Stimulated activated CD4-positive, alpha-beta T cell treated with anti-CD3 and anti-CD28 coated beads, Interleukin-15, amount 100 ng/mL, for 1 hour (primary cell): Measurements from ENCODE around the gene NOTCH1.

ENCODE experiments used
- DNase-seq, 2 donors: peaks; one replicate each; pipeline ENCODE4 v3.0.0-alpha.2; 2020; ENCODE audit warnings: low read depth in 1 of 2, low spot score in 1 of 2

NOTCH1 gene

DNA sequence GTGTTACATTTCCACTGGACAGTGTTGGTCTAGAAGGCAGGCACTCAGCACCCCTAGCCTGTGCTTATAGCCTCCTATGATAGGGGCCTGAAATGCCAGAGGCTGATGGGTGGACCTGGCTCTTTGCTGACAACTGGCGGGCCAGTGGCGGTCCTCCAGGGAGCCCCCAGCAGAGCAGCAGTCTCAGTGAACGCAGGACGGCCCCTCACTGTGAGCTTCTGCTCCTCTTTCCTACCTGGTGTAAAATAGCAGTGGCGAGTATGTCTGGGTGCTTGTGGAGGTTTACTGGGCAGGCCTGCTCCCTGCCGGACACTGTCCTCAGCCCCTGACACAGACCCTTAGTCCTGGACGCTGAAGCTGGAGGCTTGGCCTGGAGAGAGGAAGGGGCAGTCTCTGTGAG lies 59.7 kb downstream of the NOTCH1 start:
- no peak for DNase-seq

GRCh38 chr9:136485049-136486045 lies 60.5 kb downstream of the NOTCH1 start:
- peak; percentile 73 to 77 for DNase-seq

GRCh38 chr9:136484153-136485048 lies 61.4 kb downstream of the NOTCH1 start:
- DNase-seq: no peak

DNA sequence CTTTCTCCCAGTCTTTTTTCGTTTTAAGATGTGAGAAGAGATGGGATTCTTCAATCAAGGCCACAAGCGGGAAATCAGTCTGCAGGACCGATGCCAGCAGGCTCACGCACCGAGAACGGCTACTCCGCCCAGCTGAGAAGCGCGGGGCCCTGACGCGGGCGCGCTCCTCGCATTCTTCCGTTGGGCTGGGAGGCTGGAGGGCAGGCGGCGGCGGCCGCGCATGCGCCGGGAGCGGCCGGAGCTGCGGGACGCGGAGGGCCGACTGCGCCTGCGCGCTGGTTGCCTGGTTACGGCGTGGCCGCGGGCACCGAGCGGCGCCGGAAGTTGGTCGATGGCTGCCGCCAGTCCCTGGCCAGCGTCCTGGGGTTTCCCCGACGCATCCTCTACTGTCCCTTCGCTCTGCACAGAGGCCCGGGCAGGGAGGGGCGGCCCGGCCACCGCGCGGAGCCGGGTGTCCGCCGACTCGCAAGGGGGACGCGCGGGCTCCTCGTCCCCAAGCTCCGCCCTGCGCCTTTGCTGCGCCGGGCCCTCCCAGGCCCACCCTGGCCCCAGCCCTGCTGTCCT lies 62.2 kb downstream of the NOTCH1 start:
- DNase-seq: peak; percentile 94

DNA sequence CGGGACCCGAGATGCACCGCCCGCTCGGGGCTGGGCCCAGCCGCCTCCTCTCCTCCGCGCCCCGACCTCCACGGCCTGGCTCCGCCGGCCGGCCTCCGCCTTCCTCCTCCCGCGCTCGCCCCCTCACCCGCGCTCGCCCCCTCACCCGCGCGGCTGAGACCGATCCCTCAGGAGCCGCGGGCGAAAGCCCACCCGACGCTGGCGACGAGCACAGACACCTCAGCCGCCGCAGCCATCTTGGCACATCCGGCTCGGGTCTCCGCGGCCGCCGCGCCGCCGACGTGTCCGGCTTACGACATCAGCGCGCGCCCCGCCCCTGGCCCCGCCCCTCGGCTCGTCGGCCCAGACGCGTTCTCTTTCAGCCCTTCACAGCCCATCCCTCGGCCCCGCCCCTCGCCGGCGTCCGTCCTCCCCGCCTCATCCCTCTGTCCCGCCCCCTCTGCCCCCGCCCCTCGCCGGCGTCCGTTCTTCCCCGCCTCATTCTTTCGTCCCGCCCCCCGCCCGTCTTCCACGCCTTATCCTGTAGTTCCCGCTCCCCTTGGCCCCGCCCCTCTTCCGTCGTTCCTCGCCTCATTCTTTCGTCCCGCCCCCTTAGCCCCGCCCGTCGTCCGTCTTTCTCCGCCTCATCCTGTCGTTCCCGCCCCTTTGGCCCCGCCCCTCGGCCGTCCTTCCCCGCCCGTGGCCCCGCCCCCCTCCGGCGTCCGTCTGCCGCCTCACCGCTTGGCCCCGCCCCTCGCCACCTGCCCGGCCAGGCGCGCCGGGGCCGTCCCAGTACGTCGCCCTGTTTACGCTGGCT lies 62.9 kb downstream of the NOTCH1 start, which contains the start of gene SEC16A:
Gene SEC16A (minus strand): TSS at position 248 of the 796 bp plus-strand sequence. CDS start 5,425 bp downstream, outside the sequence.
- peak; percentile 100 for DNase-seq

DNA sequence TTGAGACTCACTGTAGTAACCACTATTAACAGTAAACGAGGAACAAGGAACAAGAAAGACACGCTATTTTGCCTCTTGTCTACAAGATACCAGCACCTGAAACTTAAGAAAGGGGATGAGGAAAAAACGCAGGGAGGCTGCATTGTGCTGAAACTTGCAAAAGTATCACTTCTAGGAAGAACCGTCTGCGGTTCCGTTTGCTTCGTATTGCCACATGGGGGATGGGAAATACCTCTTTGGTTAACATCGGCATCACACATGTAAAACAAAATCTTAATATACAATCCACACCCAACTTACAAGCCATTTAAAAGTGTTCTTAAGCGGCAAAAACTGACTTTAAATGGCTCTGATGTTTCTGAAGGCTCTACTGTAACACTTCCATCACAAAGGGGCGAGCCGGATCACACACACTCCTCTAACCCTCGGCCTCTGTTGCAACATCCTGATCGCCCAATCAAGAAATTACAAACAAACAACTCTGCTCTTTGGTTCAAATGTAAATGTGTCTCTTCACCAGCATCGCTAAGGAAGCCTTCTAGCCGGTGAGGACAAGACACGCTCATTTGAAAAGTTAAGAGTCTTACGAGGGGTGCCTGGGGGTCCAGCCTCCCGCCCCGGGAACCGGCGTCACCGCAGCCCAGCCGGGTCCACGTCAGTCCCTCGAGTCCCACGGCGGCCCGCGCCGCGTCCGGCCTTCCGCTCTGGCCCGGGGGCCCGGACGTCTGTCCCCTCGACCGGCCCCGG lies 63.6 kb downstream of the NOTCH1 start:
- no peak for DNase-seq

DNA sequence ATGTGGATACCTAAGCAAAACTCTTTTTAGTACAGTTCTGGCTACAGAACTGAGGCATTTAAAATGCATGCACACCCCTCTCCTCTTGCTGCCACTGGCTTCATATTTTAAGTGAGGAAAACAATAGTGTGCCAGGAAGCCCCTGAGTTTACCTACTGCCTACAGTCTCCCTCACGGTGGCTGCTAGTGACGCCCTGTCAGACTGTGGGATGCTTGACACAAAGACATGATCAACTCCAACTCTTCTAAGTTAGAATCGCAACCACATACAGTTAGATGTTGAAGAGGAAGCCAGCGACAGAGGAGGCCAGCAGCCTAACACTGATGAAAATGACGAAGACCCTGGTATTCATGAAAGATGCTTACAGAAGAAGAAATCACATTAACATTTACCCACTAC lies 64.3 kb downstream of the NOTCH1 start:
- no peak for DNase-seq

- no peak for DNase-seq
Measured at GRCh38 chr9:136476369-136477150, 69.3 kb downstream of the NOTCH1 start.

- DNase-seq: no peak
Measured at GRCh38 chr9:136474974-136475865, 70.6 kb downstream of the NOTCH1 start.

DNA sequence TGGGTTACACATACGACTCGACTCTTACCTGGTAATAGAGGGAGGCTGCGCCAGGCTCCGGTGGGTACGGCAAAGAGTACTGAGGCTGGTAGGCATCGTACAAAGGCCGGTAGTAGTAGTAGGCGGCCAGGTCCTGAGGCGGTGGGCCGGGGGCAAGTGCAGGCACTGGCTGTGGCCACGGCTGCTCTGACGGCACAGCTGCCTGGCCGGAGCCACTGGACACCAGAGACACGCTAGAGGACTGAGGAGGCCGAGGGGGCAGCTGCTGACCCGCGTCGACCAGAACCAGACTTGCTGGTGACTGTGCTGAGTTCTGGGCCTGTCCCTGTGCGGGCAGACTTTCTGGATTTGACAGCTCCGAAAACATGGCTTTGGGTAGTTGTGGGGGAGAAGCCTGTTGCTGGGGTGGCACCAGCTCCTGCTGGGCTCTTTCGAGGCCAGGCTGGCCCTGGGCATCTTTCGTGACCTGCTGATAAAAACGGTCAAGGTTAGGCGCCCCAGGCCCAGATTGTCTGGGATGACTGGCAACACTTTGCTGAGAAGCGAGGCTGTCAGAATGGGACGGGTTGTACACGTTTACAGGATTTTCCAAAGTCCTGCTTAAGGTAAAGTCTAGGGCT lies 71.7 kb downstream of the NOTCH1 start:
- no peak for DNase-seq

DNA sequence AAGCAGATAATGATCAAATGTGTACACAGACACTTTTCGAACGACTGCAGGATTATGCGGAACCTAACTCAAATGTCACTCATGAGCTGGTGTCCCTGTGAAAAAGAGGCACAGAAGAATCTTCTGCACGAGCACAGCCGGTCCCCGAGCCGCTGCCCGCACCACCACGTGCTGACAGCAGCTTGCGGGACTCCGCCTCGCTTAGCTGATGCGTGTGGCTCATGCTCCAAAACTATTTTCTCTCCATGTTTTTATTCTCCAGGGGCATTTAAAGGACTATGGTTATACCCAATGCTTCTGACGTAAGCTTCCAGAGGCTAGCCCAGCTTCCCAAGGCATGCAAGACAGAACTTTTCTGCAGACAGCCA lies 72.5 kb downstream of the NOTCH1 start:
- no peak for DNase-seq

- no peak for DNase-seq
Measured at GRCh38 chr9:136472640-136473353, 73.1 kb downstream of the NOTCH1 start.

- no peak for DNase-seq
Measured at GRCh38 chr9:136471802-136472487, 73.9 kb downstream of the NOTCH1 start.

- no peak for DNase-seq
Measured at GRCh38 chr9:136470792-136471469, 74.9 kb downstream of the NOTCH1 start.

- no peak for DNase-seq
Measured at GRCh38 chr9:136470356-136470755, 75.5 kb downstream of the NOTCH1 start.

DNA sequence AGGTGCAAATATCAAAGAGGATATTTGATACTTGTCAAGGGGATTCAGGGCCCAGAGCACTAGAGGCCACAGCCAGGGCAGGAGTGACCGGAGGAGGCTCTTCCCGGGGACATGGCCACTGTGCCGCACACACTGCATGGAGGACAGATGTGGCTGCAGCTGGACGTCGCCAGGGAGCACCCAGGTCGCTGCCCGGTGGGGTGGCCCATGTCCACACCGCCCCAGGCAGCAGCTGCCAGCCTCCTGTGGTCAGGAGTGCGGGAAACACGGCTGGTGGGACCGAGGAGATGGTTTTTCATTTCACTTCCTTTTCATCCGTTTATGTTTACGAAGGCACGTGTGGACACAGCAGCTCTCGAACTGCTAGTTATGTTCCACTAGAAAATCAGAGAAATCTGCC lies 78.1 kb downstream of the NOTCH1 start:
- no peak for DNase-seq
